ENCODE data around the gene PLCL1.

PLCL1 gene

DNA sequence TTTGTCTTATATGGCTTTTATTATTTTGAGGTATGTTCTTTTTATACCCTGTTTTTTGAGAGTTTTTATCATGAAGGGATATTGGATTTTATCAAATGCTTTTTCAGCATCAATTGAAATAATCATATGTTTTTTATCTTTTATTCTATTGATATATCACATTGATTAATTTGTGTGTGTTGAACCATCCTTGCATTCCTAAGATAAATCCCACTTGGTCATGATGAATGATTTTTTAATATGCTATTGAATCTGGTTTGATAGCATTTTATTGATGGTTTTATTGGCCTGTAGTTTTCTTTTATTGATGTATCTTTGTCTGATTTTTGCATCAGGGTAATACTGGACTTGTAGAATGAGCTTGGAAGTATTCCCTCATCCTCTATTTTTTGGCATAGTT is 160.3 kb downstream of the PLCL1 start:
- no peak for DNase-seq

DNA sequence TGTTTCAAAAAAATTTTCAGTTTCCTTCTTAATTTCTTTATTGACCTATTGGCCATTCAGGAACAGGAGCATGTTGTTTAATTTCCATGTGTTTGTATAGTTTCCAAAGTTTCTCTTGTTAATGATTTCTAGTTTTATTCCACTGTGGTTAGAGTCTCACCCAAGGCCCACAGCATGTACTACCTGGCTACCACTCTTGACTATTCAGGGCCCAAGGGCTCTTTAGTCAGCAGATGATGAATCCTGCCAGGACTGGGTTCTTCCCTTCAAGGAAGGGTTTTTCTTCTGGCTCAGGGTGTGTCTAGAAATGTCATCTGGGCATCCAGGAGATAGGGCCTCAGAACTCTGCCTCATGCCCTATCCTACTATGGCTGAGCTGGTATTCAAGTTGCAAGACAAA is 161.4 kb downstream of the PLCL1 start:
- DNase-seq, result no peak

DNA sequence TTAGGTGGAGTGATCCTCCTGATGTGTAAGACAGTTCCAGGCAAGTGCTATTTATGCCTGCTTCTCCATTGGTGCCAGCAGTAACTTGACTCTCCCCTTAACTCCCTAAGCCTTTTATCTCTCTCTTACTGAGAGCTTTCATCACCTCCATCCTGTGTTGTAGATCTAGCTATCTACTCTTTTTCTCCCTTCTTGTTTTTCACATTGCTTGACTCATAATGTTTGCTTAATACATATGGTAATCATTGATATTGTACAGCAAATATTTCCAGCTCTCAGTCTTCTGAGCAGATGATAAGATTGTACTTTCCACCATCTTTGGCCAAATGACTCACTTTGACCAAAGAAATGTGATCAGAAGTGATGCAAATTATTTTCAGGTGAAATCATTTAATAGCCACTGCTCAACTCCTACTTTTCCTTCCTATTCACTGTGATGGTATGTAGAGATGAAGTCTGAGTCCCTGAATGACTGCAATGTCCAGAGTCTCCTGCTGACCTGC is 165.0 kb downstream of the PLCL1 start:
- DNase-seq, result no peak

- no peak for DNase-seq
These were observed 167.7 kb downstream of the PLCL1 start for GRCh38 chr2:197972061-197972460.

GRCh38 chr2:197972587-197972986 is 168.2 kb downstream of the PLCL1 start:
- no peak for DNase-seq

GRCh38 chr2:197973772-197974171 is 169.4 kb downstream of the PLCL1 start:
- no peak for DNase-seq

GRCh38 chr2:197975931-197976519 is 171.6 kb downstream of the PLCL1 start:
- no peak for DNase-seq

GRCh38 chr2:197978971-197979370 is 174.6 kb downstream of the PLCL1 start:
- DNase-seq, result no peak

- no peak for DNase-seq
These were observed 178.2 kb downstream of the PLCL1 start for GRCh38 chr2:197982565-197982964.

- no peak for DNase-seq
These were observed 180.7 kb downstream of the PLCL1 start for GRCh38 chr2:197985029-197985638.

DNA sequence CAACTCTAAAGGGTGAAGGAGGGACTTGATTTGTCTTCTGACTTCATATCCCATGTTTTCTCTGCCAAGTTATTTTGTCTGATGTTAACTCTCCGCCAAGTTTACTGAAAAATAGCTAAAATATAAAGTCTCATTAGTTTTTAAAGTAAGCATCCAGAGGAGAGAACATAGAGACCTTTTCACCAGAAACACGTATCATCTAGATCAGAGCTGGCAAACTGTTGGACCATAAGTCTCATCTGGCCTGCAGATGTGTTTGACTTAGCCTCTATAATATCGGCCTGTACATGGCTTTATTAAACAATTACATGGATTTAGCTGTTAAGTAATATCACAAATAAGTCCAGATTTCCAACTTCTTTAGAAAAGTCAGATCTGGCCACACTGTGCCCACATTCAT is 182.6 kb downstream of the PLCL1 start:
- no peak for DNase-seq

DNA sequence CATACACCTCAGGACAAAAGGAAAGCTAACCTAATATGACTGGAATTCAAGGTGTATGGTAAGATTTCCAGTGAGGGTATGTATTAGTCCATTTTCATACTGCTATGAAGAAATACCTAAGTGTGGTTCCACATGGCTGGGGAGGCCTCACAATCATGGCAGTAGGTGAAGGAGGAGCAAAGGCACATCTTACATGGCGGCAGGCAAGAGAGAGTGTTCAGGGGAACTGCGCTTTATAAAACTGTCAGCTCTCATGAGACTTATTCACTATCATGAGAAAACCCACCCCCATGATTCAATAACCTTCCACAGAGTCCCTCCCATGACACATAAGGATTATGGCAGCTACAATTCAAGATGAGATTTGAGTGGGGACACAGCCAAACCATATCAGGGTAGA is 186.0 kb downstream of the PLCL1 start:
- DNase-seq, result no peak

DNA sequence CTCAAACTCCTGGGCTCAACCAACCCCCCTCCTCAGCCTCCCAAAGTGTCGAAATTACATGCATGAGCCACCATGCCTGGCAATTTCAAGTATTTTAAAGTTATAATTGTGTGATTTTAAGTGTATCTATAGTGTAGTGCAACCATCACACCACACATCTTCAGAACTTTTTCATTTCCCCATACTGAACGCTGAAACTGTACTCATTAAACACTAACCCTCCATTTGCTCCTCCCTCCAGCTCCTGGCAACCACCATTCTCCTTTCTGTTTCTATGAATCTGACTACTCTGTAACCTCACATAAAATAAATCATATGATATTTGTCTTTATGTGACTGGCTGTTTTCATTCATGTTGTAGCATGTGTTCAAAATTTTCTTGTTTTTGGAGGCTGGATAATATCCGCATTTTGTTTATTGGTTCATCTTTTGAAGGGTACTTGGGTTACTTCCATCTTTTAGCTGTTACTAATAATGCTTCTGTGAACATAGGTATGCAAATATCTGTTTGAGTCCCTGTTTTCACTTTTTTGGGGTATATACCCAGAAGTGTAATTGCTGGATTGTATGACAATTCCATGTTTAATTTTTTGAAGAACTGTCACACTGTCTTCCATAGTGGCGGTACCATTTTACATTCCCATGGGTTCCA is 188.2 kb downstream of the PLCL1 start:
- no peak for DNase-seq

GRCh38 chr2:197993363-197993762 is 189.0 kb downstream of the PLCL1 start:
- DNase-seq, result no peak

DNA sequence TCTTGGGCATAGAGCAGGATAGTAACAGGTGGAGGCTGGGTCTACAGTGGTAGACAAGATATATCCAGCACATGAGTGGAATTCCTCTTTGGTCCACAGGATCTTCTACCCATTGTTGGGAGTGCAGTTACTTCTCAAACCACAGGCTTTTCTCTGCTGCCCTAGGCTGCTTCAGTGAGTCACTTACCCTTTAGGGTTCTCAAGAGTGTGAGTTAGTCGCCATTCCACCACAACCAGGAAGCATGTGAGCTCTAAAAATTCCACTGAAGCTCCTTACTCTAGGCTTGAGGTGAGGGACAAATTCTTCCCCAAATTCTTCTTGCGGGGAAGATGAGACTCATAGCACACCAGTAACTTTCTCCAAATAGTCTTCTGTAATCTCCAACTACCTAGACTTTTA is 189.4 kb downstream of the PLCL1 start:
- no peak for DNase-seq

DNA sequence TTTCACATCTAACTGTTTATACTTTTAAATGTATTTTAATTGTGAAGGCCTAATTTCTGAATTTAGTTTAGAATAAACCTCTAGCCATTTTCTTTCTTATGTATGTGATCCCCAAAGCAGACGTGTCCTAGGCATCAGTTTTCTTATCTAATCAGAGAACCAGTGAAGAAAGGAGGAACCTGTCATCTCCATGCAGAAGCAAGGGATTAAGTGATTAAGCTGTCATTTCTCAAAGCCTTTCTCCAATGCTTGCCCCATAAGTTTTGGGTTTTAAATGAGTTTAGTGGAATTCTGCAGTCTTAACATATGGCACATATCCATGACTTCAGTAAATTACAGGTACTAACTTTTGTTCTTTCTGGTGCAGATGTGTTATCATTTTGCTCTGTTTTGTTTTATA is 190.4 kb downstream of the PLCL1 start:
- no peak for DNase-seq

- DNase-seq, result no peak
These were observed 192.2 kb downstream of the PLCL1 start for GRCh38 chr2:197996583-197996982.

GRCh38 chr2:197997083-197997541 is 192.7 kb downstream of the PLCL1 start:
- no peak for DNase-seq

GRCh38 chr2:197998702-197999101 is 194.3 kb downstream of the PLCL1 start:
- no peak for DNase-seq

DNA sequence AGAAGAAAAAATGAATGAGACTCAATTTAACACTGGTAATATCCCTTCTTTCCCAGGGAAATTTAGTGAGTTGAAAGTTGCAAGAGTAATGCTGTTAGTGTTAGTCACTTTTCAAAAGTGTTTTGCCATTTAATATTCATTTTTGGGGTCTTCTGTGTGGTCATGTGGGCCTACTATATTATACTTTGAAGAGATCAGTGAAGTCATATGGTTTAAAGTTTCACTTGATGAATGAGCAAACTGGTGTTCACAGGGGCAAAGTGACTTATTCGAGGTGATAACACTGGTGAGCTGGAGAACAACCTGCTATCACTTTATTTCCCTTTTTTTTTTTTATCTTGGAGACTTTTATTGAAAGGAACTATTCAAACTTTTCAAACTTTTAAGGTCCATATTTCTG is 196.0 kb downstream of the PLCL1 start:
- no peak for DNase-seq

GRCh38 chr2:198004173-198004572 is 199.8 kb downstream of the PLCL1 start:
- DNase-seq, result no peak

GRCh38 chr2:198004921-198005829 is 200.8 kb downstream of the PLCL1 start:
- DNase-seq, result no peak

DNA sequence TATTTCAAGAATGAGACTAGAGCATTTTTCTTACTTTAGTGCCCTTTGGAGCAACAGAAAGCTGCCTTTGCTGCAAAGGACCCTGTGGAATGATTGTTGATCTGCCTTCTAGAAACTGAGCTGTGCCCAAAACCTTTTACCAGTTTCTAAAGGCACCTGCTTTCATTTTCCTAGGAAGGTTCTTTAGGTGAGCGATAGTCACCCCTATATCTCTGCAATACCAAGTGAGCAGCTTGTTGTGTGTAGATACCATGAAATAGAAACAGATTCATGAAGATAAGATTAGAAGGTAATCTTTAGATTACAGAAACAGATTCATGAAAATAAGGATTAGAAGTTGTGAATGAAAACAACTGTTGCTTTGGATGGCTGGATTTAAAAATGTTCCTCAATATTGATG is 202.3 kb downstream of the PLCL1 start:
- no peak for DNase-seq

Measured in NCI-H1694 treated with DMSO at 0.1 percent for 48 hours (cell line).